SJCRH30 (cell line): Measurements from ENCODE around the gene OR51G2. TPM values are rescaled to one million over a fixed set of nuclear protein-coding genes. Genes with fewer than 3 reads are reported as not detected.
"Not testable (repeated sequence)": the region's sequence is repeated elsewhere in the genome, so short reads cannot be mapped to it uniquely, and the experiment has no call there.

Experiments
- DNase-seq, 2 experiments: peaks; one replicate each; pipeline ENCODE4 v3.0.0-alpha.2; 2015 to 2020
- H3K27ac ChIP-seq: fragments of 250-450 bp; sonication (Bioruptor Pico); 2 replicates; pipeline ENCODE4 v1.5.1; 2020; ENCODE audit warnings: mild to moderate bottlenecking, moderate library complexity
- H3K27me3 ChIP-seq: fragments of 250-450 bp; sonication (Bioruptor Pico); 2 replicates; pipeline ENCODE4 v1.5.1; 2020; ENCODE audit warnings: mild to moderate bottlenecking, moderate library complexity
- H3K36me3 ChIP-seq: fragments of 250-450 bp; sonication (Bioruptor Pico); 2 replicates; pipeline ENCODE4 v1.5.1; 2020; ENCODE audit warnings: mild to moderate bottlenecking, moderate library complexity
- H3K4me1 ChIP-seq: fragments of 250-450 bp; sonication (Bioruptor Pico); 2 replicates; pipeline ENCODE4 v1.5.1; 2020; ENCODE audit warnings: mild to moderate bottlenecking, moderate library complexity
- H3K4me3 ChIP-seq: fragments of 250-450 bp; sonication (Bioruptor Pico); 2 replicates; pipeline ENCODE4 v1.5.1; 2020; ENCODE audit warnings: mild to moderate bottlenecking, moderate library complexity
- H3K9me3 ChIP-seq: fragments of 250-450 bp; sonication (Bioruptor Pico); replicated peaks from 2 replicates; pipeline ENCODE4 v1.5.1; 2020; ENCODE audit warnings: mild to moderate bottlenecking, moderate library complexity
- total RNA-seq: library from RNA; depleted of rRNA; stranded (reverse); fragments of >200 nt; shearing (Covaris generic); gene quantifications from 2 replicates; pipeline ENCODE4 v1.2.3, GENCODE V29; 2014; rRNA removed

The OR51G2 gene
- not detected in 2 replicates for total RNA-seq

GRCh38 chr11:4919250-4919649 lies at the start of gene OR51G2:
Gene OR51G2, minus strand, starts transcription at chr11:4919350. Its CDS starts 3,687 bp downstream, at chr11:4915663.
- no peak within 1 kb of the TSS for H3K4me3 ChIP-seq
- H3K27ac ChIP-seq: no peak within 1 kb of the TSS
- no peaks in the 10 kb centered on the region for H3K9me3 ChIP-seq
- no peaks in the 10 kb centered on the region for H3K36me3 ChIP-seq
- H3K27me3 ChIP-seq: no peaks in the 10 kb centered on the region
- no peaks in the 10 kb centered on the region for H3K4me1 ChIP-seq
- no peak for DNase-seq

DNA sequence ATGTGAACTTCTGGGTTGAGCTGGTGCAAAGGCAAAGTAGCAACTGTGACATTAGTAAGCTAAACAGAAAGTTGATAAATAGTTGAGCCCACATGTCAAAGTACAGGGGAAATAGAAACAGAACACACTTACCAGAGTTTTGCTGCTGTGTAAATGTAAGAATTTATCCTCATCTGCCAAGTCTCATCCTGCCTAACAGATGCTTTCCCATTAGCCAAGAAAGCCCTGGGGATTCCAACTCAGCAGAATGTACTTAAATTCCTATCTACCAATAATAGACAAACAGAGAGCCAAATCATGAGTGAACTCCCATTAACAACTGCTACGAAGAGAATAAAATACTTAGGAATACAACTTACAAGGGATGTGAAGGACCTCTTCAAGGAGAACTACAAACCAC lies 43.7 kb upstream of the OR51G2 start:
- Histone ChIP-seq H3K4me3 (no peak overlapping the region), H3K36me3 (no peaks in the 10 kb centered on the region), H3K27ac (no peak overlapping the region), H3K9me3 (no peaks in the 10 kb centered on the region), H3K4me1 (no peaks in the 10 kb centered on the region), H3K27me3 (no peaks in the 10 kb centered on the region)
- no peak for DNase-seq

GRCh38 chr11:4960877-4961276 lies 41.7 kb upstream of the OR51G2 start:
- no peak for DNase-seq
- Histone ChIP-seq H3K27me3 (no peaks in the 10 kb centered on the region), H3K4me3 (no peak overlapping the region), H3K27ac (no peak overlapping the region), H3K36me3 (no peaks in the 10 kb centered on the region), H3K4me1 (no peaks in the 10 kb centered on the region), H3K9me3 (no peaks in the 10 kb centered on the region)

DNA sequence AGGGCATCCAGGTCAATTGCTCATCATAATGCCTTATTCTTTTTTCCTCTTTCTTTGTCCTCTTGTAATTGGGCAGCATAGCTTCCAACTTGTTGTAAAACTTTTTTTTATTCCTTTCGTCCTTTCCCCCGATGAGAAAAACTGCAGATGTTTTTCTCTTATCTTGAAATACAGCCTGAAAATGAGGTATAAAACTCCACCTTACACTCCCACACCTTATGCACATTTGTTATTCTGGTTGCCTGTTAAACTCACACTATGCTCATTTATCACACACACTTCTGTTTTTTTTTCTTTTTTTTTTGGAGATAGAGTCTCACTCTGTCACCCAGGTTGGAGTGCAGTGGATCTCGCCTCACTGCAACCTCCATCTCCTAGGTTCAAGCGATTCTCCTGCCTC lies 38.2 kb upstream of the OR51G2 start:
- H3K9me3 ChIP-seq: no peaks in the 10 kb centered on the region
- no peak overlapping the region for H3K27ac ChIP-seq
- no peaks in the 10 kb centered on the region for H3K36me3 ChIP-seq
- H3K4me3 ChIP-seq: no peak overlapping the region
- H3K27me3 ChIP-seq: 0 out of 2 replicates have a peak, but pooled peaks cover 3% of the 10 kb centered on the region
- no peaks in the 10 kb centered on the region for H3K4me1 ChIP-seq
- no peak for DNase-seq

DNA sequence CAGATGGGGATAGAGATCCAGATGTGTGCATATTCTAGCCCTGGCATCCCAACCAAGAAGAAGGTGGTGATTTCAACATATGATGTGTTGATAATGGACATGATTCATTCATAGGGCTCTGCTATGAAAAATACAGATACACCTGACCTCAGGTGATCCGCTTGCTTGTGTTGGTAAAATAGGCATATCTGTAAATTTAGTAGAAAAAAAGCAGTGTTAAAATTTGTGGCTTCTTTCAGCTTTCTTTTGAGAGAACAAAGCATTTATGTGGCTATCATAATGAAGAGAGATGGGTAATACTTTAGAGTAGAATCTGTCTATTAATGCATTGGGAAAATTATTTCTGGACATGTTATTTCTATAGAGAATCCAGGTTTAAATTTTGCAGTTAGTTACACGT lies 36.5 kb upstream of the OR51G2 start, which contains the start of gene OR51A2:
Gene OR51A2 (minus strand): TSS at position 101 of the 400 bp plus-strand sequence. CDS start 0 bp downstream, at position 101.
- not testable (repeated sequence) for DNase-seq, H3K36me3 ChIP-seq, H3K4me3 ChIP-seq, H3K9me3 ChIP-seq, H3K27ac ChIP-seq, H3K4me1 ChIP-seq, H3K27me3 ChIP-seq

- H3K4me1 ChIP-seq: no peaks in the 10 kb centered on the region
- H3K9me3 ChIP-seq: no peaks in the 10 kb centered on the region
- DNase-seq: no peak
- H3K4me3 ChIP-seq: no peak within 1 kb of the TSS
- H3K36me3 ChIP-seq: no peaks in the 10 kb centered on the region
- no peak within 1 kb of the TSS for H3K27ac ChIP-seq
- H3K27me3 ChIP-seq: no peaks in the 10 kb centered on the region
These were observed 28.4 kb upstream of the OR51G2 start, which contains the start of gene OR51A4 for GRCh38 chr11:4947505-4947904. Gene OR51A4, minus strand, starts transcription at chr11:4947605. Its CDS starts 505 bp downstream, at chr11:4947100.

DNA sequence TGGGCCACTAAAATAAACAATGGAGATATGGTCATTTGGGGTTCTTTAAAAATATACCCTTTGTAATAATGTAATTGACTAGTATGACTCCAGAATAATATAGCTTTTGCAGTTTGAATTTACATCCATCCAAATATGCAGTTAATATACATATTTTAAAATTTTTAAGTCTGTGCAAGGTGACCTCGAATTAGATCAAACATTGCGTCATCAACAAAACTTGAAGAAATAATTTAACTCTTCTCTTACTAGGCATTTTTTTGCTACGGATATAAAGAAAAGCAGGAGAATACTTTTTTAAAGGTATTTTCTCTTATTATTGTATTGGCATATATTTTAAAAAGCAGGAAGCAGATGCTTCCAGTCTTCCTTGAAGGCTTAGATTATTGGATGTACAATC lies 17.6 kb upstream of the OR51G2 start:
- H3K9me3 ChIP-seq: no peaks in the 10 kb centered on the region
- no peak overlapping the region for H3K4me3 ChIP-seq
- DNase-seq: no peak
- no peaks in the 10 kb centered on the region for H3K36me3 ChIP-seq
- H3K27me3 ChIP-seq: no peaks in the 10 kb centered on the region
- no peak overlapping the region for H3K27ac ChIP-seq
- no peaks in the 10 kb centered on the region for H3K4me1 ChIP-seq

- no peak for DNase-seq
- H3K27me3 ChIP-seq: no peaks in the 10 kb centered on the region
- no peaks in the 10 kb centered on the region for H3K4me1 ChIP-seq
- H3K27ac ChIP-seq: no peak overlapping the region
- H3K9me3 ChIP-seq: no peaks in the 10 kb centered on the region
- no peak overlapping the region for H3K4me3 ChIP-seq
- no peaks in the 10 kb centered on the region for H3K36me3 ChIP-seq
These were observed 13.6 kb upstream of the OR51G2 start for GRCh38 chr11:4932751-4933150.

- Histone ChIP-seq H3K27ac (no peak overlapping the region), H3K4me3 (no peak overlapping the region), H3K4me1 (no peaks in the 10 kb centered on the region), H3K36me3 (no peaks in the 10 kb centered on the region), H3K9me3 (no peaks in the 10 kb centered on the region), H3K27me3 (no peaks in the 10 kb centered on the region)
- DNase-seq: no peak
These were observed 7.5 kb upstream of the OR51G2 start for GRCh38 chr11:4926608-4927007.

DNA sequence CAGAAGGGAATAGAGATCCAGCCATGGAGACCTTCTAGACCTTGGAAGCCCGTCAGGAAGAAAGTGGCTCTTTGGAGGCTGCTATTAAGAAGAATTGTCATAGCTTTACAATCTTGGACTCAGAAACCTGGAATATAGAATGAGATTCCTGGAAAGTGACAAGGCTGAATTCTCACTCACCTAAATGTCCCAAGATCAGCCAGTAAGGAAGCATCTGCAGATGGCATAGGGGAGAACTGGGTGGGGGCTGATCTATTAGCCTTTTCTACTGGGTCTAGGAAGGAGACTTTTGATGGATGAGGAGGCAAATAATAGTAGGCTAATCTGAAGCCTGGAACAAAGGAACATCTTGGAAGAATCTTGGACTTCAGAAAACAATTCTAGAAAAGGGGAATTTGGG lies 5.1 kb upstream of the OR51G2 start, which contains the start of gene OR51G1:
Gene OR51G1 (minus strand): TSS at position 101 of the 400 bp plus-strand sequence. CDS start 0 bp downstream, at position 101.
- Histone ChIP-seq H3K9me3 (no peaks in the 10 kb centered on the region), H3K4me3 (no peak within 1 kb of the TSS), H3K36me3 (no peaks in the 10 kb centered on the region), H3K4me1 (no peaks in the 10 kb centered on the region), H3K27ac (no peak within 1 kb of the TSS), H3K27me3 (no peaks in the 10 kb centered on the region)
- DNase-seq: no peak

DNA sequence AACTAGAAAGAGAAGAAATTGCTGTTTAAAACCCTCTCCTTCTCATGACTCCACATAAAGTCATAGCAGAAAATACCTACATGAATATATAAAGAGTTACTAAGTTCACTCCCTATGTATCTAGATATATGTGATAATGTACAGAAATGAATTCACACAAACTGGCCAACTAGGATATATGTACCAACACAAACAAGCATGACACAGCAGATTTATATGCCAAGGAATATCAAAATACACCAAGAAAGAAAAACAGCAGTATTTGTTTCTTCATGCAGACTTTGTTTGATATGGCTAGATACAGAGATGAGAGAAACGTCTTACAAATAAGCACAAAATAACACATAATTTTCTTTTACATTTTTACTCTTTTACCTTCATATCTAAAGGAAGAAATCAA lies 3.2 kb upstream of the OR51G2 start:
- H3K36me3 ChIP-seq: no peaks in the 10 kb centered on the region
- no peak overlapping the region for H3K27ac ChIP-seq

GRCh38 chr11:4921796-4922195 lies 2.6 kb upstream of the OR51G2 start:
- Histone ChIP-seq H3K36me3 (no peaks in the 10 kb centered on the region), H3K4me1 (no peaks in the 10 kb centered on the region), H3K27ac (no peak overlapping the region), H3K4me3 (no peak overlapping the region), H3K27me3 (no peaks in the 10 kb centered on the region), H3K9me3 (no peaks in the 10 kb centered on the region)
- no peak for DNase-seq

More for the DNA sequence above, 3.2 kb upstream of the OR51G2 start:
- Histone ChIP-seq H3K9me3 (no peaks in the 10 kb centered on the region), H3K4me1 (no peaks in the 10 kb centered on the region), H3K27me3 (no peaks in the 10 kb centered on the region), H3K4me3 (no peak overlapping the region)
- no peak for DNase-seq

GRCh38 chr11:4916581-4916980 lies 2.6 kb downstream of the OR51G2 start:
- H3K4me1 ChIP-seq: no peaks in the 10 kb centered on the region
- no peak overlapping the region for H3K27ac ChIP-seq
- no peak for DNase-seq
- H3K9me3 ChIP-seq: no peaks in the 10 kb centered on the region
- H3K36me3 ChIP-seq: no peaks in the 10 kb centered on the region
- no peaks in the 10 kb centered on the region for H3K27me3 ChIP-seq
- no peak overlapping the region for H3K4me3 ChIP-seq

GRCh38 chr11:4903484-4903883 lies 15.7 kb downstream of the OR51G2 start, which contains the start of gene OR51A7:
Gene OR51A7, plus strand, starts transcription at chr11:4903783. Its CDS starts 3,587 bp downstream, at chr11:4907370.
- no peaks in the 10 kb centered on the region for H3K4me1 ChIP-seq
- no peak for DNase-seq
- no peak within 1 kb of the TSS for H3K27ac ChIP-seq
- no peaks in the 10 kb centered on the region for H3K36me3 ChIP-seq
- no peak within 1 kb of the TSS for H3K4me3 ChIP-seq
- H3K9me3 ChIP-seq: no peaks in the 10 kb centered on the region
- H3K27me3 ChIP-seq: peaks cover 2% of the 10 kb centered on the region; the same call in 1 of the 2 replicates

DNA sequence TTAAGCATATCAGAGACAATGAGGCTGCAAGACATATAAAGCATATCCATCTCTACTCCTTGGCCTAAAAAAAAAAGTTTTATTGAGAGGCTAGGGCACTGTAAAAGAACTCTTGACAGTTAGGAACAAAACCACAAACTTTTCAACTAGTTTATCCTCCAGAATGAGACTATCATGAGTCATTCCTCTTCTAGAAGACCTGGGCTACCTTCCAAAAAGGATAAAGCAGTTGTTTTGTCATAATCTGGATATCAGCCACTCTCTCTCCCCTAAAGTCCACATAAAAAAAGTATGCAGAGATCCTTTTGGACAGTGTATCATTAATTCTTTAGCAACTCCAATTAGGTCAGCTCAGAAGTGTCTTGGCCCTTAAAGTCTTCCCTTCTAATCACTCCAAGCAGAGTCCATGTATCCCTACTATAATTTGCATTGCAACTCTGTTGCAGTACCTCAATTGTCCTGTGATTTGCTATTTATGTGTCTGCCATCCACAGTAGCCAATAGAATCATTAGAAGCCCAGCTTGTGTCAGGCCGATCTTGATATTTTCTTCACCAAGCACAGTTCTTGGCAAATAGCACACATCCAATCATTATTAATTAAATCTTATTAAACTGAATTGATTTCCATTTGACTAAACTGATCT lies 27.0 kb downstream of the OR51G2 start:
- no peaks in the 10 kb centered on the region for H3K27me3 ChIP-seq
- H3K36me3 ChIP-seq: no peaks in the 10 kb centered on the region
- no peaks in the 10 kb centered on the region for H3K9me3 ChIP-seq
- no peak overlapping the region for H3K4me3 ChIP-seq
- peak in 1 of 2 experiments; percentile 52 for DNase-seq
- H3K4me1 ChIP-seq: peaks cover 4% of the 10 kb centered on the region; the same call in 1 of the 2 replicates
- no peak overlapping the region for H3K27ac ChIP-seq

DNA sequence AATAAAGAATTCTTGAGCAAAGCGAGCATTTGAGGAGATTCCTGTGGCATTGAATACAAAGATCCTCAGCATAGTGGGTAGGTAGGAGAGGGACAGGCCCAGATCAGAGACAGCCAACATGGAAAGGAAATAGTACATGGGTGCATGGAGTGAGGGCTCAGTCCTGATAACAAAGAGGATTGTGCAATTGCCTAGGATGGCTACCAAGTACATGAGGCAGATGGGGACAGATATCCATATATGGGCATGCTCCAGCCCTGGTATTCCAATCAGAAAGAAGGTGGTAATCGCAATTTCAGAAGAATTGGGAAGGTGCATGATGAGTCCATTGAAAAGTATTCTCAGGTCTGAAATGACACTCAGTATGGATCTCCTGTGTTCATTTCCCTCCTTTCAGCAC lies 28.9 kb downstream of the OR51G2 start:
- no peaks in the 10 kb centered on the region for H3K9me3 ChIP-seq
- no peak overlapping the region for H3K27ac ChIP-seq
- H3K36me3 ChIP-seq: no peaks in the 10 kb centered on the region
- H3K4me3 ChIP-seq: no peak overlapping the region
- H3K27me3 ChIP-seq: no peaks in the 10 kb centered on the region
- DNase-seq: no peak
- peaks cover 4% of the 10 kb centered on the region; the same call in 1 of the 2 replicates for H3K4me1 ChIP-seq
